ENCODE measurements around the gene FCRL4. TPM values are rescaled to one million over a fixed set of nuclear protein-coding genes. Genes with fewer than 3 reads are reported as not detected.

Gene FCRL4
- polyA plus RNA-seq, 1 donor (not counting 4 experiments of a cell fraction or from before 2014, with no cell fraction given): not detected

GRCh38 chr1:157596384-157596783 lies 1.5 kb downstream of the FCRL4 start:
- H3K9me1 ChIP-seq (ENCODE audit: control insufficient read depth, extremely low read depth, insufficient read depth, low read length): no peaks in the 10 kb centered on the region
- dilution Hi-C loops (cut with MboI; ENCODE audit: extremely low pct_ligation_motif_present, low sequenced_read_pairs): no loop called here
- no peak overlapping the region for H3K4me3 ChIP-seq (ENCODE audit: control insufficient read depth in 2 of 3, extremely low read depth in 1 of 3, insufficient read depth in 2 of 3, low read depth in 1 of 3, low read length in 3 of 3)
- no peak overlapping the region for H3K9ac ChIP-seq (ENCODE audit: control insufficient read depth, extremely low read depth, insufficient read depth, low read length)
- H3K36me3 ChIP-seq (ENCODE audit: control insufficient read depth in 2 of 2, extremely low read depth in 1 of 2, insufficient read depth in 2 of 2, low read length in 2 of 2): no peaks in the 10 kb centered on the region
- no peak overlapping the region for H3K4me2 ChIP-seq (ENCODE audit: control insufficient read depth, extremely low read depth, insufficient read depth, low read depth, low read length)
- no peak for TF ChIP-seq CTCF (optimal IDR thresholded peaks at IDR 0.05 in 1 of 3, IDR thresholded peaks at IDR 0.05 in 1 of 3, conservative IDR thresholded peaks at IDR 0.05 in 1 of 3; ENCODE audit: extremely low read depth in 1 of 3, insufficient read depth in 2 of 3, low read length in 3 of 3)
- H3K27ac ChIP-seq (ENCODE audit: control insufficient read depth, insufficient read depth, low read length): no peak overlapping the region
- H3K9me3 ChIP-seq (ENCODE audit: control insufficient read depth, low read depth, low read length): no peaks in the 10 kb centered on the region
- H3K79me2 ChIP-seq (ENCODE audit: control insufficient read depth, insufficient read depth, low read length): no peaks in the 10 kb centered on the region
- no peaks in the 10 kb centered on the region for H3K4me1 ChIP-seq (ENCODE audit: control insufficient read depth, extremely low read depth, insufficient read depth, low read length)
- no peaks in the 10 kb centered on the region for H4K20me1 ChIP-seq (ENCODE audit: control insufficient read depth, extremely low read depth, insufficient read depth, low read length)
- H2AFZ ChIP-seq (ENCODE audit: control insufficient read depth, low read length): no peak overlapping the region
- H3K27me3 ChIP-seq (ENCODE audit: control insufficient read depth, extremely low read depth, insufficient read depth, low read length): no peaks in the 10 kb centered on the region
- FAIRE-seq (no peak), DNase-seq (ENCODE audit: low read depth, low spot score) (no peak)

GRCh38 chr1:157595356-157595755 lies 2.5 kb downstream of the FCRL4 start:
- H4K20me1 ChIP-seq (ENCODE audit: control insufficient read depth, extremely low read depth, insufficient read depth, low read length): no peaks in the 10 kb centered on the region
- no peak for FAIRE-seq

More at GRCh38 chr1:157595356-157595755, 2.5 kb downstream of the FCRL4 start:
- Histone ChIP-seq H3K9me3 (ENCODE audit: control insufficient read depth, low read depth, low read length) (no peaks in the 10 kb centered on the region), H3K27me3 (ENCODE audit: control insufficient read depth, extremely low read depth, insufficient read depth, low read length) (no peaks in the 10 kb centered on the region), H3K9me1 (ENCODE audit: control insufficient read depth, extremely low read depth, insufficient read depth, low read length) (no peaks in the 10 kb centered on the region), H3K9ac (ENCODE audit: control insufficient read depth, extremely low read depth, insufficient read depth, low read length) (no peak overlapping the region), H2AFZ (ENCODE audit: control insufficient read depth, low read length) (no peak overlapping the region), H3K4me1 (ENCODE audit: control insufficient read depth, extremely low read depth, insufficient read depth, low read length) (no peaks in the 10 kb centered on the region), H3K36me3 (ENCODE audit: control insufficient read depth in 2 of 2, extremely low read depth in 1 of 2, insufficient read depth in 2 of 2, low read length in 2 of 2) (no peaks in the 10 kb centered on the region), H3K27ac (ENCODE audit: control insufficient read depth, insufficient read depth, low read length) (no peak overlapping the region), H3K4me3 (ENCODE audit: control insufficient read depth in 2 of 3, extremely low read depth in 1 of 3, insufficient read depth in 2 of 3, low read depth in 1 of 3, low read length in 3 of 3) (no peak overlapping the region), H3K79me2 (ENCODE audit: control insufficient read depth, insufficient read depth, low read length) (no peaks in the 10 kb centered on the region), H3K4me2 (ENCODE audit: control insufficient read depth, extremely low read depth, insufficient read depth, low read depth, low read length) (no peak overlapping the region)
- DNase-seq (ENCODE audit: low read depth, low spot score): no peak
- dilution Hi-C loops (cut with MboI; ENCODE audit: extremely low pct_ligation_motif_present, low sequenced_read_pairs): no loop called here
- no peak for TF ChIP-seq EZH2 (IDR thresholded peaks at IDR 0.05; ENCODE audit: low read length)
- TF ChIP-seq CTCF (optimal IDR thresholded peaks at IDR 0.05 in 1 of 3, IDR thresholded peaks at IDR 0.05 in 1 of 3, conservative IDR thresholded peaks at IDR 0.05 in 1 of 3; ENCODE audit: extremely low read depth in 1 of 3, insufficient read depth in 2 of 3, low read length in 3 of 3): no peak

All from keratinocyte (primary cell).